Osteoblast (primary cell): Measurements from ENCODE around the gene ZC3HAV1L. TPM values are rescaled to one million over a fixed set of nuclear protein-coding genes. Genes with fewer than 3 reads are reported as not detected.

Experiments
- DNase-seq: peaks from one replicate; pipeline ENCODE4 v3.0.0; 2011; ENCODE audit warnings: low spot score, mixed read lengths; ENCODE audit not compliant: insufficient read length; ENCODE audit errors: missing footprints
- H2AFZ ChIP-seq: 2 replicates; pipeline ENCODE4 v1.6.0; 2011; ENCODE audit warnings: mild to moderate bottlenecking, low read length
- H3K27ac ChIP-seq: 2 replicates; pipeline ENCODE4 v1.5.1; 2011; ENCODE audit warnings: mild to moderate bottlenecking, low read depth, low read length, moderate library complexity
- H3K27me3 ChIP-seq: 2 replicates; pipeline ENCODE4 v1.6.0; 2012; ENCODE audit warnings: mild to moderate bottlenecking, control low read depth, inconsistent platforms, low read length, moderate library complexity; ENCODE audit not compliant: insufficient read depth
- H3K36me3 ChIP-seq: 2 replicates; pipeline ENCODE4 v1.5.1; 2011; ENCODE audit warnings: mild to moderate bottlenecking, low read length, control low read depth, moderate library complexity; ENCODE audit not compliant: insufficient read depth
- H3K4me1 ChIP-seq: 2 replicates; pipeline ENCODE4 v1.5.1; 2011; ENCODE audit warnings: mild to moderate bottlenecking, low read length, control low read depth, moderate library complexity; ENCODE audit not compliant: insufficient read depth
- H3K4me2 ChIP-seq: 2 replicates; pipeline ENCODE4 v1.6.0; 2011; ENCODE audit warnings: mild to moderate bottlenecking, low read length; ENCODE audit not compliant: insufficient read depth
- H3K4me3 ChIP-seq: fragments of 200-600 bp; sonication (generic); 3 replicates; pipeline ENCODE4 v1.5.1; 2012; ENCODE audit warnings: mild to moderate bottlenecking, low read length, inconsistent platforms; ENCODE audit not compliant: insufficient read depth
- H3K79me2 ChIP-seq: 2 replicates; pipeline ENCODE4 v1.6.0; 2012; ENCODE audit warnings: mild to moderate bottlenecking, low read length, control low read depth, inconsistent platforms; ENCODE audit not compliant: insufficient read depth
- H3K9me3 ChIP-seq: 2 replicates; pipeline ENCODE4 v1.5.1; 2011; ENCODE audit warnings: low read depth, low read length, control low read depth
- H4K20me1 ChIP-seq: 2 replicates; pipeline ENCODE4 v1.6.0; 2012; ENCODE audit warnings: mild to moderate bottlenecking, low read length, control low read depth; ENCODE audit not compliant: insufficient read depth
- total RNA-seq: library from RNA; depleted of rRNA; stranded (reverse); fragments of >200 nt; gene quantifications from 2 replicates; pipeline ENCODE4 v1.2.3, GENCODE V29; 2012
- TF ChIP-seq, protein P1 (sequence below): IDR thresholded peaks from 2 replicates; pipeline ENCODE4 v1.5.1; 2011; ENCODE audit warnings: mild to moderate bottlenecking, low read depth, low read length, moderate library complexity; ENCODE audit errors: extremely low read depth

Gene ZC3HAV1L
- total RNA-seq, 1 donor: 17.4 TPM

- H3K27ac ChIP-seq: no peak overlapping the region
- TF ChIP-seq, protein P1, sequence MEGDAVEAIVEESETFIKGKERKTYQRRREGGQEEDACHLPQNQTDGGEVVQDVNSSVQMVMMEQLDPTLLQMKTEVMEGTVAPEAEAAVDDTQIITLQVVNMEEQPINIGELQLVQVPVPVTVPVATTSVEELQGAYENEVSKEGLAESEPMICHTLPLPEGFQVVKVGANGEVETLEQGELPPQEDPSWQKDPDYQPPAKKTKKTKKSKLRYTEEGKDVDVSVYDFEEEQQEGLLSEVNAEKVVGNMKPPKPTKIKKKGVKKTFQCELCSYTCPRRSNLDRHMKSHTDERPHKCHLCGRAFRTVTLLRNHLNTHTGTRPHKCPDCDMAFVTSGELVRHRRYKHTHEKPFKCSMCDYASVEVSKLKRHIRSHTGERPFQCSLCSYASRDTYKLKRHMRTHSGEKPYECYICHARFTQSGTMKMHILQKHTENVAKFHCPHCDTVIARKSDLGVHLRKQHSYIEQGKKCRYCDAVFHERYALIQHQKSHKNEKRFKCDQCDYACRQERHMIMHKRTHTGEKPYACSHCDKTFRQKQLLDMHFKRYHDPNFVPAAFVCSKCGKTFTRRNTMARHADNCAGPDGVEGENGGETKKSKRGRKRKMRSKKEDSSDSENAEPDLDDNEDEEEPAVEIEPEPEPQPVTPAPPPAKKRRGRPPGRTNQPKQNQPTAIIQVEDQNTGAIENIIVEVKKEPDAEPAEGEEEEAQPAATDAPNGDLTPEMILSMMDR: no peak
Measured at GRCh38 chr7:139075871-139076686, 40.2 kb upstream of the ZC3HAV1L start.

GRCh38 chr7:139075031-139075652 lies 39.3 kb upstream of the ZC3HAV1L start:
- no peaks in the 10 kb centered on the region for H3K9me3 ChIP-seq
- peaks cover 5% of the 10 kb centered on the region for H3K79me2 ChIP-seq
- H2AFZ ChIP-seq: peak overlapping the region; percentile 89
- H3K27ac ChIP-seq: peak overlapping the region; percentile 74
- H3K36me3 ChIP-seq: peaks cover 62% of the 10 kb centered on the region
- peak overlapping the region; percentile 68 for H3K4me2 ChIP-seq
- no peaks in the 10 kb centered on the region for H3K27me3 ChIP-seq
- DNase-seq: peak; percentile 72
- H3K4me1 ChIP-seq: peaks cover 6% of the 10 kb centered on the region
- H4K20me1 ChIP-seq: no peaks in the 10 kb centered on the region
- no peak overlapping the region for H3K4me3 ChIP-seq
- TF ChIP-seq, protein P1: peak; percentile 88

More at GRCh38 chr7:139075871-139076686, 40.2 kb upstream of the ZC3HAV1L start:
- Histone ChIP-seq H3K36me3 (peaks cover 71% of the 10 kb centered on the region), H3K79me2 (peaks cover 6% of the 10 kb centered on the region), H4K20me1 (no peaks in the 10 kb centered on the region), H3K4me1 (peaks cover 6% of the 10 kb centered on the region), H3K27me3 (no peaks in the 10 kb centered on the region), H3K9me3 (no peaks in the 10 kb centered on the region), H3K4me2 (no peak overlapping the region), H2AFZ (no peak overlapping the region), H3K4me3 (no peak overlapping the region)
- no peak for DNase-seq

DNA sequence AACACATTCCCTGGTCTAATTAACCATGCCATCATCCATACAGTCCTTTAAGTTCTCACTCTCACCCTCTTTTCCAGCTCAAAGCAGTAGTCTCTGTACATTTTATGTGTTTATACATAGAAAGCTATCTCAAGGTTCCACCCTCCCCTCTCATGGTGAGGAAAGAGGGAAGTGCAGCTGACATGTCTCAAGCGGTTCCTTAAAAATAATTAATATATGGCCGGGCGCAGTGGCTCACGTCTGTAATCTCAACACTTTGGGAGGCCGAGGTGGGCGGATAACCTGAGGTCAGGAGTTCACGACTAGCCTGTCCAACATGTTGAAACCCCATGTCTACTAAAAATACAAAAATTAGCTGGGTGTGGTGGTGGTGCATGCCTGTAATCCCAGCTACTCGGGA lies 37.0 kb upstream of the ZC3HAV1L start:
- no peaks in the 10 kb centered on the region for H3K9me3 ChIP-seq
- peaks cover 6% of the 10 kb centered on the region for H3K4me1 ChIP-seq
- H3K79me2 ChIP-seq: peaks cover 2% of the 10 kb centered on the region
- no peak overlapping the region for H2AFZ ChIP-seq
- no peaks in the 10 kb centered on the region for H3K27me3 ChIP-seq
- no peak overlapping the region for H3K4me3 ChIP-seq
- H4K20me1 ChIP-seq: no peaks in the 10 kb centered on the region
- no peak overlapping the region for H3K4me2 ChIP-seq
- TF ChIP-seq, protein P1: no peak
- H3K27ac ChIP-seq: no peak overlapping the region
- DNase-seq: no peak
- peaks cover 59% of the 10 kb centered on the region for H3K36me3 ChIP-seq

GRCh38 chr7:139071680-139072079 lies 35.8 kb upstream of the ZC3HAV1L start:
- no peak overlapping the region for H3K4me3 ChIP-seq
- TF ChIP-seq, protein P1: no peak
- no peak overlapping the region for H3K27ac ChIP-seq
- DNase-seq: no peak
- H3K4me1 ChIP-seq: peaks cover 6% of the 10 kb centered on the region
- no peaks in the 10 kb centered on the region for H3K9me3 ChIP-seq
- no peak overlapping the region for H3K4me2 ChIP-seq
- no peaks in the 10 kb centered on the region for H3K27me3 ChIP-seq
- H4K20me1 ChIP-seq: no peaks in the 10 kb centered on the region
- peaks cover 2% of the 10 kb centered on the region for H3K79me2 ChIP-seq
- H2AFZ ChIP-seq: no peak overlapping the region
- peaks cover 53% of the 10 kb centered on the region for H3K36me3 ChIP-seq
